Measurements from ENCODE around the gene ZNF578. TPM values are rescaled to one million over a fixed set of nuclear protein-coding genes. Genes with fewer than 3 reads are reported as not detected.

Gene ZNF578
- total RNA-seq: 1 to 10 TPM in 1 of 4 donors, under 1 TPM in 2, not detected in 1; 0.18 to 1.5 (median 0.41) TPM

GRCh38 chr19:52453324-52454094 lies at the start of gene ZNF578:
TSS of gene ZNF578 (plus strand) at chr19:52453553. CDS start at chr19:52501846, 48,293 bp downstream.
- peak; percentile 19 for DNase-seq
- TF ChIP-seq CTCF (IDR thresholded peaks at IDR 0.05) (no peak), POLR2A (IDR thresholded peaks at IDR 0.05) (no peak)
- H3K4me3 ChIP-seq: peak within 1 kb of the TSS; percentile 22 to 71 (median 54)
- intact Hi-C loops (cut with DNase I): no loop called here
- H3K27me3 ChIP-seq: peaks cover 0 to 5% (median 0%) of the 10 kb centered on the region in 4 donors
- no peak within 1 kb of the TSS for H3K27ac ChIP-seq
- H3K36me3 ChIP-seq: peaks cover 4 to 27% (median 5%) of the 10 kb centered on the region in 3 donors
- peaks cover 5 to 87% (median 42%) of the 10 kb centered on the region in 3 donors for H3K9me3 ChIP-seq
- WGBS, 2 donors: 8 to 18% methylated on average over 14 to 44 of the region's 48 CpGs
- peaks cover 0 to 9% (median 0%) of the 10 kb centered on the region in 3 donors for H3K4me1 ChIP-seq

GRCh38 chr19:52410276-52410675 lies 43.1 kb upstream of the ZNF578 start:
- Histone ChIP-seq H3K4me1 (no peaks in the 10 kb centered on the region), H3K36me3 (peaks cover 26 to 96% (median 41%) of the 10 kb centered on the region in 3 donors), H3K27me3 (no peaks in the 10 kb centered on the region), H3K4me3 (peak overlapping the region in 1 of 4 donors; percentile 8), H3K27ac (no peak overlapping the region), H3K9me3 (peaks cover 0 to 97% (median 71%) of the 10 kb centered on the region in 3 donors)
- no peak for DNase-seq
- no peak for TF ChIP-seq POLR2A (IDR thresholded peaks at IDR 0.05)
- no peak for TF ChIP-seq CTCF (IDR thresholded peaks at IDR 0.05)
- intact Hi-C loops (cut with DNase I): no loop called here
- 96 to 98% methylated on average over 6 of the region's 6 CpGs for WGBS, 2 donors

GRCh38 chr19:52415711-52416110 lies 37.6 kb upstream of the ZNF578 start:
- intact Hi-C loops (cut with DNase I): no loop called here
- WGBS, 2 donors: 89 to 90% methylated on average over 5 of the region's 5 CpGs
- no peak overlapping the region for H3K27ac ChIP-seq
- peaks cover 0 to 42% (median 6%) of the 10 kb centered on the region in 3 donors for H3K36me3 ChIP-seq
- peaks cover 0 to 100% (median 84%) of the 10 kb centered on the region in 3 donors for H3K9me3 ChIP-seq
- no peaks in the 10 kb centered on the region for H3K4me1 ChIP-seq
- no peak overlapping the region for H3K4me3 ChIP-seq
- TF ChIP-seq POLR2A (IDR thresholded peaks at IDR 0.05): no peak
- no peak for TF ChIP-seq CTCF (IDR thresholded peaks at IDR 0.05)
- no peaks in the 10 kb centered on the region for H3K27me3 ChIP-seq
- no peak for DNase-seq

GRCh38 chr19:52428937-52429336 lies 24.4 kb upstream of the ZNF578 start, which contains the start of gene ZNF534:
TSS of gene ZNF534 (plus strand) at chr19:52429148. CDS start at chr19:52431475, 2,327 bp downstream.
- 68 to 74% methylated on average over 10 to 27 of the region's 27 CpGs for whole genome bisulfite sequencing, 2 donors
- intact Hi-C loops (cut with DNase I): no loop called here
- Histone ChIP-seq H3K4me3 (no peak within 1 kb of the TSS), H3K36me3 (peaks cover 0 to 4% (median 0%) of the 10 kb centered on the region in 3 donors), H3K4me1 (no peaks in the 10 kb centered on the region), H3K27me3 (no peaks in the 10 kb centered on the region), H3K27ac (no peak within 1 kb of the TSS), H3K9me3 (peaks cover 0 to 96% (median 47%) of the 10 kb centered on the region in 3 donors)
- TF ChIP-seq CTCF (IDR thresholded peaks at IDR 0.05) (no peak), POLR2A (IDR thresholded peaks at IDR 0.05) (no peak)
- DNase-seq: no peak

- no peak for DNase-seq
- Histone ChIP-seq H3K4me1 (no peaks in the 10 kb centered on the region), H3K9me3 (peaks cover 0 to 83% (median 18%) of the 10 kb centered on the region in 3 donors), H3K4me3 (no peak overlapping the region), H3K27ac (no peak overlapping the region), H3K36me3 (no peaks in the 10 kb centered on the region), H3K27me3 (no peaks in the 10 kb centered on the region)
- WGBS, 2 donors: 20 to 70% methylated on average over 1 to 3 of the region's 3 CpGs
- intact Hi-C loops (cut with DNase I): no loop called here
- TF ChIP-seq CTCF (IDR thresholded peaks at IDR 0.05) (no peak), POLR2A (IDR thresholded peaks at IDR 0.05) (no peak)
Measured at GRCh38 chr19:52442179-52442578, 11.2 kb upstream of the ZNF578 start.

All from esophagus squamous epithelium (tissue), 5 donors.